DMS53 treated with DMSO at 0.1 percent for 48 hours (cell line): ENCODE measurements around the gene DAPK2.
"Not testable (repeated sequence)": the region's sequence is repeated elsewhere in the genome, so short reads cannot be mapped to it uniquely, and the experiment has no call there.

Experiments
- DNase-seq: peaks from one replicate; lab custom pipeline; 2025; ENCODE audit not compliant: unreplicated experiment; lab: John Stamatoyannopoulos, UW

Gene DAPK2

DNA sequence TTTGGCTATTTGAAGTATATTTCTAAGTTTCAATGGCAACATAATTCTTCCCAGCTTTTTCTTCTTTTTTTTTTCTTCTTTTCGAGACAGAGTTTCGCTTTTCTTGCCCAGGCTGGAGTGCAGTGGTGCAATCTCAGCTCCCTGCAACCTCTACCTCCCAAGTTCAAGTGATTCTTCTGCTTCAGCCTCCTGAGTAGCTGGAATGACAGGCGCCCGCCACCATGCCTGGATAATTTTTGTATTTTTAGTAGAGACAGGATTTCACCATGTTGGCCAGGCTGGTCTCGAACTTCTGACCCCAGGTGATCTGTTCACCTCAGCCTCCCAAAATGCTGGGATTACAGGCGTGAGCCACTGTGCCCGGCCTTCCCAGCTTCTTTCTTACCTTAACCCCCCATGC, 146.7 kb downstream of the DAPK2 start:
- DNase-seq = not testable (repeated sequence)

DNA sequence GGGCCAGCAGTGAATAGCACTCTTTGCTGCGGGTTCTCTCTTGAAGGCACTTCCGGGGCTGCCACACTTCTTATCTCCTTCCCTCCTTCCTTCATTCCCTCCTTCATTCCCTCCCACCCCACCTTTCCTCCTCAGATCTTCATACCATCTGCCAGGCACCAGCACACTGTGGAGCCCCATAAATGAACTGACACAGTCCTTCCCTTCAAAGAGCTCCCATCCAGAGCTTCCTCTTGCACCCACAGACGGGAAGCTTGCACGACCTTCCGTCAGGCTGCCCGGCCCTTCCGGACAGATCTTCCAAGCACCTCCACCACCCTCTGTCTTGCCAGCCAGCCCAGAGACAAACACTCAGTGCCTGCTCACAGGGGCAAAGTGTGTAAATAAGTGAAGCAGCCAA, 147.1 kb downstream of the DAPK2 start:
- DNase-seq = no peak

DNA sequence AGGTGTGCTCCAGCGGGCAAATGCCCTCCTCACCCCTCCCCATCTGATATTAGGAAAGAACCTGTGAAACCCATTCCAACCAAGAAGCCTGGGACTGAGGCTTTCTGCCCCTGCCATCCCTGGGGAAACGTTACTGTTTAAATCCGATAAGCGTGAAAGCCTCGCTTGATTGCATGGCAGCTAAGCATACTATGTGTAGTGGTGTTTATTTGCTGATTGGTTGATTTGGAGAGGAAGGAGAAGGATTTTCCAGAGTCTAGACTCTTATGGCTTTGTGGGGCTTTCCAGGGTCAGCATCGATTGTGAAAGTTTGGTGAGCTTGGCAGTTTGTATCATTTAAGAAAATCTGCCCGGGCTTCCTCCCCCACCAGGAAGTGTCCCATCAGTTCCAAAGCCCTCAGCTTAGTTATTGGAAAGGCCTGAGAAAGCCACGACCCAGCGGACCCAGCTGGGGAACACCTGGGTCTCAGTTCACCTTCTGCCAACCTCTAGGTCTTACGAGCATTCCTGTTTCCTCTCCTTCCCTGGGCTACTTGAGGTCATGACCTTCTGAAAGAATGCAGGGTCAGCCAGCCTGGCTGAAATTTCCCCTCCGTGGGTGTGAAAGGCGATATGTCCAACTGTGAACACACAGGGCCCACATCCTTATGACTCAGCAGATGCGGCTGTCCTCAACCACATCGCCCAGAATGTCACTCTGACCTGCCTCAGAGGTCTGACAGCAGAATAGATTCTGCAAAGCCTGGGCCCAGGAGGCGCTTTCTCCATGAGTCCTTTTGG, 149.8 kb downstream of the DAPK2 start:
- DNase-seq = no peak

GRCh38 chr15:63895787-63896218, 150.5 kb downstream of the DAPK2 start:
- DNase-seq = no peak

DNA sequence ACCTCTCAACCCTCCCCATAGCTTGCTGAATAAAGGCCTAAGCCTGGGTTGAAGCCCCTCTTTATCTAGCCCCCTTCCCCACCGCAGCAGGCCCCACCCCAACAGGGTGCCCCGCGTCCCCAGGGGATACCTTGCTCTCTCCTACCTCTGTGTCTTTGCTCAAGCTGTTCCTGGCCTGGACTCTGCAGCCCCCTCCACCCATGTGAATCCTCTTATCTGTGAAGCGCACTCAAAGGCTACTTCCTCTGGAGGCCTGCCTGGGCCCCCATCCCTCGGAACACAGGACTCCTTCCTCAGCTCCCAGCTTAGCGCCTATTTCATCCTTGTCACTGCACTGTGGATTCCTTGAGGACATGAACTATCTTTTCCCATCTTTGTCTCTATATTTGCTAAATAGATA, 151.1 kb downstream of the DAPK2 start:
- DNase-seq = no peak

GRCh38 chr15:63894662-63894949, 151.7 kb downstream of the DAPK2 start:
- DNase-seq = no peak

GRCh38 chr15:63893866-63894661, 152.2 kb downstream of the DAPK2 start:
- no peak for DNase-seq

DNA sequence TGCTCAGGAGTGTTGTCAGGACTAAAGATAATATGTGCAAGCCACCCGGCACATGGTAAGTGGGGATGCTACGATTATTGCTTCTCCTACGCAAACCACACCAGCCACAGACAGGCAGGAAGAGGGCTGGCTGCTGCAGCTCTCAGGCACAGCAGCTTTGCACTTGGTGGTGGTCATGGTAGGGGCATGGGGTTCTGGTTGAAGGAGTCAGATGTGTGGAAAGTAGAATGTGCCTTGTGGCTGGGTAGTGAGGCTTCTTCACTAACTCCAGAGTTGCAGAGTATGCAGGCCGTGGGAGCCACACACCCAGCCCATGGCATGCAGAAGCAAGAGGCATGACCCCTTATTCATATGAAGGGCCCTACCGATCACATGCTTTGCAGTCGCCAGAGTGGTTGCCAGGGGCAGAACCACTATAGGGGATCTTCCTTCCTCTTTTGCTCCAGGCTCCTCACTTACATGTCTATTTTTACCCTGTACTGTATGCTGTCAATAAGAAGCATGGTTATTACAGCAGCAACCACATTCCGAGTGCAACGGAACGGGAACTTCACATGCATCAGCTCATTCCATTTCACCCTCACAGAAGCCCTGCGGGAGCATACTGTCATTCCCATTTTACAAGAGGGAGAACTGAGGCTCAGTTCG, 153.4 kb downstream of the DAPK2 start:
- no peak for DNase-seq

- no peak for DNase-seq
These were observed 154.5 kb downstream of the DAPK2 start for GRCh38 chr15:63891768-63892133.

GRCh38 chr15:63891079-63891767, 155.1 kb downstream of the DAPK2 start:
- DNase-seq = peak; percentile 49

GRCh38 chr15:63890617-63891016, 155.7 kb downstream of the DAPK2 start:
- no peak for DNase-seq

GRCh38 chr15:63889831-63890230, 156.5 kb downstream of the DAPK2 start:
- no peak for DNase-seq

- DNase-seq = no peak
These were observed 157.5 kb downstream of the DAPK2 start for GRCh38 chr15:63888823-63889222.

DNA sequence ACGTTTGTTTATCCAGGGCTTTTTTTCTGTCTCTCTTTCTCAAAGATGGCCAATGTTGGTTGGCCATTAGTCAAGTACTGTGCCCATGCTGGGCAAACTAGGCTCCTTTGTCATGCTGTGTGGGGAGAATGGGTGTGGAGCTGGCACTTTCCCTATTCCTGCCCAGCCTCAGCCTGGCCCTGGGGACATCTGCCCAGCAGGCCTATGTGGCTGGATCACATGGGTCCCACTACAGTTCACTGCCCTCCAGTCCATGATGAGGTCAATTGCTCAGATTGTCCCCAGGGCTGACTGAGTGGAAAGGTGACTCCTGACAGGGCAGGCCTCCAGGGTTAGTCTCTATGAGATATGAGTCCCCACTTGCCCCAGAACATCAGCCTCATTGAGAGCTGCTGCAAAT, 158.1 kb downstream of the DAPK2 start:
- no peak for DNase-seq

- DNase-seq = no peak
These were observed 158.7 kb downstream of the DAPK2 start for GRCh38 chr15:63887630-63888029.

GRCh38 chr15:63884953-63885352, 161.3 kb downstream of the DAPK2 start:
- no peak for DNase-seq

GRCh38 chr15:63881431-63881830, 164.9 kb downstream of the DAPK2 start:
- DNase-seq = no peak

- DNase-seq = no peak
These were observed 165.5 kb downstream of the DAPK2 start for GRCh38 chr15:63880744-63881143.

GRCh38 chr15:63879995-63880394, 166.3 kb downstream of the DAPK2 start:
- DNase-seq = no peak

DNA sequence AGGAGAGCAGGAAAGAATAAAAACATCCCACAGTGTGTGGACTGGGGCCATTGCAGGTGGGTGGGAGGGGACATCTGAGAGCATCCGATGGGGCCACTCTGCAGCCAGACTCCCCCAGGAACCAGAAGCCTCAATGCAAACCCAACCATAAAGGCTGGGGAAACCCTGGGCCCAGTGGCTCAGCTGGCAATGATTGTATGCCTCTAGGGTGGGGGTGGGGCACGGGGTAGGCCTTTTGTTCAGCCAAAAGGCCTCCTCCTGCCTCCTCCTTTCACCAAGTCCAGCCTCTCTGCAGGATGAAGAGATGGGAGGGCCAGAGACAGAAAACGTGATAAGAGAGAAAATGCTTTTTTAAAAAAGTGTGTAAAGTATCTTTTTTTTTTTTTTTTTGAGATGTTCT, 167.1 kb downstream of the DAPK2 start:
- DNase-seq = no peak

- no peak for DNase-seq
These were observed 168.5 kb downstream of the DAPK2 start for GRCh38 chr15:63877713-63878271.
